Vagina (tissue), 2 donors: Measurements from ENCODE around the gene SYCP2L. TPM values are rescaled to one million over a fixed set of nuclear protein-coding genes. Genes with fewer than 3 reads are reported as not detected.

Source experiments
- DNase-seq, 2 donors: peaks; one replicate each; pipeline ENCODE4 v3.0.0-alpha.2; 2017; ENCODE audit errors: extremely low spot score in 2 of 2
- H3K27ac ChIP-seq: fragments of 200-600 bp; sonication (generic); one replicate; pipeline ENCODE4 v1.5.1; 2019
- H3K27me3 ChIP-seq: fragments of 200-600 bp; sonication (generic); one replicate; pipeline ENCODE4 v1.5.1; 2019
- H3K36me3 ChIP-seq, 2 donors: fragments of 200-600 bp; sonication (generic); one replicate each; pipeline ENCODE4 v1.5.1; 2017 to 2019
- H3K4me1 ChIP-seq: fragments of 200-600 bp; sonication (generic); one replicate; pipeline ENCODE4 v1.5.1; 2019
- H3K4me3 ChIP-seq, 2 donors: fragments of 200-600 bp; sonication (generic); 1 replicate in 1 of 2; 2 replicates in 1 of 2; pipeline ENCODE4 v1.5.1; 2016 to 2019
- H3K9me3 ChIP-seq: fragments of 200-600 bp; sonication (generic); one replicate; pipeline ENCODE4 v1.5.1; 2019
- CTCF ChIP-seq, 3 experiments: fragments of 450-650 bp in 2 of 3; fragments of 200-600 bp in 1 of 3; sonication (generic) in 1 of 3; IDR thresholded peaks; one replicate each; pipeline ENCODE4 v1.5.1; 2017 to 2019; ENCODE audit warnings: antibody characterized with exemption in 3 of 3, mild to moderate bottlenecking in 2 of 3, moderate library complexity in 2 of 3
- POLR2A ChIP-seq, 2 donors: fragments of 450-650 bp; IDR thresholded peaks; one replicate each; pipeline ENCODE4 v1.6.1; 2017; ENCODE audit warnings: antibody characterized with exemption in 2 of 2, mild to moderate bottlenecking in 2 of 2, moderate library complexity in 2 of 2
- POLR2AphosphoS5 ChIP-seq, 2 donors: sonication (generic); formaldehyde crosslinking; IDR thresholded peaks; one replicate each; pipeline ENCODE4 v1.9.0; 2017; ENCODE audit warnings: antibody characterized with exemption in 2 of 2, mild to moderate bottlenecking in 2 of 2, low read depth in 1 of 2; ENCODE audit not compliant: insufficient read depth in 1 of 2
- intact Hi-C: fragments of 100-400 bp; cut with DNase I; formaldehyde crosslinking; loops from one replicate; pipeline ENCODE4 v1.15.1; 2023
- total RNA-seq: library from RNA; depleted of rRNA; stranded (reverse); fragments of >200 nt; gene quantifications from one replicate; pipeline ENCODE4 v1.2.3, GENCODE V29; 2016

SYCP2L gene
- total RNA-seq, 1 donor from 2014 or later = 0.25 TPM

GRCh38 chr6:10951675-10952282 is 64.9 kb downstream of the SYCP2L start:
- no peak overlapping the region for H3K4me3 ChIP-seq
- H3K4me1 ChIP-seq = no peaks in the 10 kb centered on the region
- no peaks in the 10 kb centered on the region for H3K9me3 ChIP-seq
- no peak overlapping the region for H3K27ac ChIP-seq
- no peaks in the 10 kb centered on the region for H3K27me3 ChIP-seq
- intact Hi-C loops = loop anchor here (10.0 kb wide), 1 partner anchor 113 kb away; no protein-coding TSS in a partner anchor
- TF ChIP-seq POLR2A (IDR thresholded peaks at IDR 0.05) (no peak), CTCF (IDR thresholded peaks at IDR 0.05) (peak in 1 of 3 experiments; percentile 35), POLR2AphosphoS5 (IDR thresholded peaks at IDR 0.05; ENCODE audit: insufficient read depth in 1 of 2, low read depth in 1 of 2) (no peak)
- DNase-seq = no peak
- H3K36me3 ChIP-seq = no peaks in the 10 kb centered on the region

- TF ChIP-seq POLR2AphosphoS5 (IDR thresholded peaks at IDR 0.05; ENCODE audit: insufficient read depth in 1 of 2, low read depth in 1 of 2) (no peak), POLR2A (IDR thresholded peaks at IDR 0.05) (no peak), CTCF (IDR thresholded peaks at IDR 0.05) (peak in 2 of 3 experiments; percentile 1 to 20)
- no peak for DNase-seq
- H3K4me1 ChIP-seq = no peaks in the 10 kb centered on the region
- H3K36me3 ChIP-seq = no peaks in the 10 kb centered on the region
- intact Hi-C loops = loop anchor here (10.0 kb wide), 1 partner anchor 110 kb away; no protein-coding TSS in a partner anchor
- no peaks in the 10 kb centered on the region for H3K27me3 ChIP-seq
- H3K27ac ChIP-seq = no peak overlapping the region
- H3K9me3 ChIP-seq = no peaks in the 10 kb centered on the region
- no peak overlapping the region for H3K4me3 ChIP-seq
Measured at GRCh38 chr6:10954590-10955010, 67.7 kb downstream of the SYCP2L start.

- Histone ChIP-seq H3K36me3 (no peaks in the 10 kb centered on the region), H3K4me3 (no peak overlapping the region), H3K27me3 (no peaks in the 10 kb centered on the region), H3K9me3 (no peaks in the 10 kb centered on the region), H3K27ac (no peak overlapping the region), H3K4me1 (no peaks in the 10 kb centered on the region)
- DNase-seq = no peak
- no peak for TF ChIP-seq CTCF (IDR thresholded peaks at IDR 0.05)
- no peak for TF ChIP-seq POLR2A (IDR thresholded peaks at IDR 0.05)
- TF ChIP-seq POLR2AphosphoS5 (IDR thresholded peaks at IDR 0.05; ENCODE audit: insufficient read depth in 1 of 2, low read depth in 1 of 2) = no peak
- intact Hi-C loops = loop anchor here (10.0 kb wide), 1 partner anchor 108 kb away; no protein-coding TSS in a partner anchor
Measured at GRCh38 chr6:10956776-10957175, 69.9 kb downstream of the SYCP2L start.

GRCh38 chr6:10957414-10957886 is 70.6 kb downstream of the SYCP2L start:
- intact Hi-C loops = loop anchor here (10.0 kb wide), 1 partner anchor 107 kb away; no protein-coding TSS in a partner anchor
- Histone ChIP-seq H3K36me3 (no peaks in the 10 kb centered on the region), H3K4me1 (no peaks in the 10 kb centered on the region), H3K27ac (no peak overlapping the region), H3K9me3 (no peaks in the 10 kb centered on the region), H3K4me3 (no peak overlapping the region), H3K27me3 (no peaks in the 10 kb centered on the region)
- no peak for TF ChIP-seq POLR2A (IDR thresholded peaks at IDR 0.05)
- TF ChIP-seq CTCF (IDR thresholded peaks at IDR 0.05) = no peak
- no peak for TF ChIP-seq POLR2AphosphoS5 (IDR thresholded peaks at IDR 0.05; ENCODE audit: insufficient read depth in 1 of 2, low read depth in 1 of 2)
- DNase-seq = no peak

GRCh38 chr6:10960171-10960570 is 73.3 kb downstream of the SYCP2L start:
- intact Hi-C loops = no loop called here

More at GRCh38 chr6:10960171-10960570, 73.3 kb downstream of the SYCP2L start:
- Histone ChIP-seq H3K9me3 (no peaks in the 10 kb centered on the region), H3K36me3 (no peaks in the 10 kb centered on the region), H3K4me1 (no peaks in the 10 kb centered on the region), H3K27me3 (no peaks in the 10 kb centered on the region), H3K27ac (no peak overlapping the region), H3K4me3 (no peak overlapping the region)
- no peak for DNase-seq
- no peak for TF ChIP-seq POLR2A (IDR thresholded peaks at IDR 0.05)
- no peak for TF ChIP-seq CTCF (IDR thresholded peaks at IDR 0.05)
- TF ChIP-seq POLR2AphosphoS5 (IDR thresholded peaks at IDR 0.05; ENCODE audit: insufficient read depth in 1 of 2, low read depth in 1 of 2) = no peak
